GM12873 (cell line): ENCODE data around the gene ZBTB33.

Experiments
- TF ChIP-seq, protein P1 (sequence below): IDR thresholded peaks from 2 replicates; pipeline ENCODE4 v1.5.1; 2012; ENCODE audit warnings: low read depth, mild to moderate bottlenecking, moderate library complexity, low read length, control low read depth; ENCODE audit not compliant: insufficient read depth; ENCODE audit errors: missing control alignments

The ZBTB33 gene

DNA sequence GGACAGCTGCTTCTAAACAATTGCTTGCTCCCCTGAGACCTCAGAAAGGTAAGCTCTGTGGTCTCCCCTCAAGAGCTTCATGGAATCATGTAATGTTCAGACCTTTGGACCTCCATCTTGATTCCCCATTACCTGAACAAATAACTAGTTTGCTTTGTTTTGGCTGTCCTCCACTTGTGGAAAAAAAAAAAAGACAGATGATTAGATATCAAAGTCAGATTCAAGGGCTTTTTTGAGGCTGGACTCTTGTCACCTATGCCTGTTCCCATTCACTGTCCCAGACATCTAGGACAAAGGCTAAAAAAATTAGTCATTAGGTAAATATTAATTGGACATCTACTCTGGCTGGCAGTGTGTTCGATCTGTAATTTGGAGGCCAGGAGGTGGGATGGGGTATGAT lies 47.3 kb downstream of the ZBTB33 start:
- TF ChIP-seq, protein P1, sequence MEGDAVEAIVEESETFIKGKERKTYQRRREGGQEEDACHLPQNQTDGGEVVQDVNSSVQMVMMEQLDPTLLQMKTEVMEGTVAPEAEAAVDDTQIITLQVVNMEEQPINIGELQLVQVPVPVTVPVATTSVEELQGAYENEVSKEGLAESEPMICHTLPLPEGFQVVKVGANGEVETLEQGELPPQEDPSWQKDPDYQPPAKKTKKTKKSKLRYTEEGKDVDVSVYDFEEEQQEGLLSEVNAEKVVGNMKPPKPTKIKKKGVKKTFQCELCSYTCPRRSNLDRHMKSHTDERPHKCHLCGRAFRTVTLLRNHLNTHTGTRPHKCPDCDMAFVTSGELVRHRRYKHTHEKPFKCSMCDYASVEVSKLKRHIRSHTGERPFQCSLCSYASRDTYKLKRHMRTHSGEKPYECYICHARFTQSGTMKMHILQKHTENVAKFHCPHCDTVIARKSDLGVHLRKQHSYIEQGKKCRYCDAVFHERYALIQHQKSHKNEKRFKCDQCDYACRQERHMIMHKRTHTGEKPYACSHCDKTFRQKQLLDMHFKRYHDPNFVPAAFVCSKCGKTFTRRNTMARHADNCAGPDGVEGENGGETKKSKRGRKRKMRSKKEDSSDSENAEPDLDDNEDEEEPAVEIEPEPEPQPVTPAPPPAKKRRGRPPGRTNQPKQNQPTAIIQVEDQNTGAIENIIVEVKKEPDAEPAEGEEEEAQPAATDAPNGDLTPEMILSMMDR, result no peak

DNA sequence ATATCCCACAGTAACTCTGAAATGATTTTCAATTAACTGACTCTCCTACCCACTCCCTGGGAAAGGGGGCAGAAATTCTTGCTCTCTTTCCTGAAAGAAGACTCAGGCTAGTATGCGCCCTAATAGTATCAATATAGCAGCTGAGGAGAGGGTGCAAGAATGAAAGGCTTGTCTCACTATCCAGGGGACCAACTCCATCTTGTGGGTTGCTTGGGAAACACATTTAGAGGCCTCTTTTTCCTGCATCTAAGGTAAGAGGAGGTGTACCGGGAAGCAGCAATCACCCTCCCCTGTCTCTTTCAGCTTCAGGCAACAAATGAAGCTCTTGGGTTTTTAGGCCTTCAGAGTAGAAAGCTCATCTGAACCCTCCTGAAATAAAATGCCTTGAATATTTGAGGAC lies 49.3 kb downstream of the ZBTB33 start:
- TF ChIP-seq, protein P1, result no peak

DNA sequence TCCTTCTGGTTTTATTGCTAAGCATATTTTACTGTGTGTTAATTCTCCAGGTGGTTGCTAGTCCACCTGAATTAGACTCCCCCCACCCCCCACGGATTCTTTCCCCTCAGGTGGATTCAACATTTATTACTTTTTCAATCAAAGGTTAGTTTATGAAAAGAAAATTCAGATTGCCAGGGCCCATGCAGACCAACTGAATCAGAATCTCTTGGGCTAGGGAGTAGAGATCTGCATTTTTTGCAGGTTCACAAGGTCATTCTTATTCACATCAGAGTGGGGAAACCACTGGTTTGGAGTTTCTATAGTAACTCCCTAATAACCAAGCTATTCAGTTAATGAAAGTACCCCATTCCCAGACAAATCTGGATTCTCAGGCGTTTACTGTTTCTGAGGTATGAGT lies 50.9 kb downstream of the ZBTB33 start:
- TF ChIP-seq, protein P1, result no peak

DNA sequence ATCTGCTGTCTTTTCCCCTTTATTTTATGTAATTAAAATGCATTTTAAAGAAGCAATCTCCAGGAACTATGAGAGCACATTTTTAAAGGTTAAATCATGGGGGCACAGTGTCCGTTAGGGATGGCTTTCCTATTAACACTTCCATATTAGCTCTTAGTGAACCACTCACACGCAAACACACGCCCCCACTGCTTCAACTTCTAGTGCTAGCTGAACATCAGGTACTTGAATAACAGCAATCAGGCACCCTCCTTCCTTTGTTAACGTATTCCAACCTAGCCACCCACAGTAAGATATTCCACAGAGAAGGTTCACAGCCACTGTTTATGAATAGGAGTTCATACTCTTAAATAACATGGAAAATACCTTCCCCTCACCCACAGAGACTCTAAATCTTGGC lies 51.3 kb downstream of the ZBTB33 start:
- TF ChIP-seq, protein P1, result no peak

DNA sequence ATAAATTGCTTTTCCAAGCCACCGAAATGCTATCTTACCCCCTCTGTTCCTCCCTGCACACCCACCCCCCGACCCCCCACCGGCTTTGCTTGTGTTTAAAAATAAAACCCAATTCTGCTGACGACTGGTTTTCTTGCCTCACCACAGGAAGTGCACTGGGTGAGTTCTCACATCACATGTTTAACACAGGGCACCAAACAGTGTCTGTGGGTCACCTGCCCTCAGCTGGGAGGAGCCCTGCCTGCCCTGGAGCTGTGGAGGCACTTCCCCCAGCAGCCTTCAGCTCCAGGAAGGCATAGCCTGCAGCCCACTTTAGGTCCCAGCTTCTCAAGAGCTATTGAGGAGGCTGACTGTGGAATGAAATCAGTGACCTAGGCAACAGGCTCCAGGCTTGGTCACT lies 51.8 kb downstream of the ZBTB33 start:
- TF ChIP-seq, protein P1, result no peak

DNA sequence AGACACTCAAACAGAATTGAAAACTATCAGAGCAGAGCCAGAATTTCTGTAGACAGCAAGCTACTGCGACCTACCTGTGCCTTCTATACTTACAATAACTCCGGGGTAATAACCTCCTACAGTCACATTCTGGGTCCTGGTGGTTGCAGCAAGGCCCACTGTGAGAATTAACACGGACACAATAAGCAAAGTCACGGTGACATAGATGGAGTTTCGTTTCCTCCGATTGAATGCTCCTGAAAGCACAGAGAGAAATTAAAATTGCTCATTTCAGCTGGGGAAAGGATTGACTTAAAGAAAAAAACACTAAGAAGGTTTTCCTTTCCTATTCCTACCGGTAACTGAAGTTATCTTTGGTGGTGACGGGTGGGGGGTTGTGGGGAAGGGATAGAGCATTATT lies 53.6 kb downstream of the ZBTB33 start:
- TF ChIP-seq, protein P1, result no peak

DNA sequence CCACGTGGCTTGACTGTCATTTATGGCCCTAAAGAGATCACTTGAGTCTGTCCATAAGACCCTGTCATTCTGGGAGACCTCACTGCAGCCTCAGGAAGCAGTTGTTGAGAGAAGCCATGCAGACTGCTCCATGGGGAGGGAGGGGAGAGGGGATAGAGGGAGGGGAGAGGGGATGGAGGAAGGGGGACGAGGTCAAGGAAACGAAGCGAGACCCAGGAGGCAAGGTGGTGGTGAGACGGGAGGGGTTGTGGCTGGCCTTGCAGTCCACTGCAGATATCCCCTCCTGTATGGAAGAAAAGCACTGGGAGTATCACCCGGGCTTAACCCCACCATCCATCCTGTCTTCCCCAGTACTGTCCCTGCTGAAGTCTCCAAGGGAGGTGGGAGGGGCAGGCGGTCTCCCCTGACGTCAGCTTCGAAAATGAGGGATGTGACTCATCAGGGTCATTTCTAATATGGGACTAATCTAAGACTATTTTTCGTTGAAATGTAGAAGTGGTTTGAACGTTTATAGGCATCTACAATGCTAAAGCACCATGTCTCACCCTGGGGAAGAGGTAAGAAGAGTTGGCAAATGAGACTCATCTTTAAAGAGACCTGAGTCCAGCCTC lies 55.0 kb downstream of the ZBTB33 start:
- TF ChIP-seq, protein P1, result no peak

DNA sequence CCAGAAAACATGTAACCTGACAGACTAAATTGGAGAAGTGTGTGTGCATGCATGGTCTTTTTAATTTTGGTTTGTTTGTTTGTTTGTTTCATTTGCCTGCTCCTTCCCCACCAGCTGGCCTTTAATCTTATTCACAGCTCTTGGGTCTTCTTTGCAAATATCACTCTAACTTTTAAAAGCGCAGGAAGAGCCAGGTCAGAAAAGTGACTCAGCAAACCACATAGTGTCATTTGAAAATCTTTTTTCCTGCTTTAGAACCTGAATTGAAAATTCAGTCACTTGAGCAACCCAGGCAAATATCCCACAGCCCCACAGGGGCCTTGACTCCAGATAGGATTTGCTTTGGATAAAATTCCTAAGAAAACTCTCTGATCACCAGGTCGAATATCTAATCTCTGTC lies 56.0 kb downstream of the ZBTB33 start:
- TF ChIP-seq, protein P1, result no peak
